Kidney (tissue), 14 donors: ENCODE data around the gene WFDC1. TPM values are rescaled to one million over a fixed set of nuclear protein-coding genes. Genes with fewer than 3 reads are reported as not detected.

ENCODE experiments used
- DNase-seq, 5 donors: peaks; one replicate each; pipeline ENCODE4 v3.0.0-alpha.2; 2013 to 2020
- FAIRE-seq: peaks from 2 replicates; lab custom pipeline; 2012; peaks lifted over from hg19 to GRCh38; lab: Jason Lieb, UNC
- H3K27ac ChIP-seq, 2 donors: one replicate each; pipeline ENCODE4 v1.7.0; 2013; ENCODE audit warnings: low read depth in 2 of 2, low read length in 2 of 2, inconsistent platforms in 1 of 2
- H3K27me3 ChIP-seq: one replicate; pipeline ENCODE4 v1.7.1; 2013; ENCODE audit warnings: low read length, inconsistent platforms; ENCODE audit not compliant: control insufficient read depth, insufficient read depth
- H3K36me3 ChIP-seq, 3 donors: one replicate each; pipeline versions ENCODE4 v1.7.0 to v1.7.1; 2013; ENCODE audit warnings: low read length in 3 of 3, control low read depth in 1 of 3, inconsistent platforms in 1 of 3; ENCODE audit not compliant: insufficient read depth in 3 of 3, control insufficient read depth in 2 of 3
- H3K4me1 ChIP-seq, 3 donors: one replicate each; pipeline versions ENCODE4 v1.7.0 to v1.7.1; 2013; ENCODE audit warnings: low read length in 3 of 3, inconsistent platforms in 1 of 3, low read depth in 1 of 3; ENCODE audit not compliant: control insufficient read depth in 2 of 3, insufficient read depth in 2 of 3
- H3K4me3 ChIP-seq, 3 donors: one replicate each; pipeline versions ENCODE4 v1.7.0 to v1.8.1; 2013; ENCODE audit warnings: low read length in 3 of 3, control low read depth in 1 of 3, inconsistent platforms in 1 of 3
- H3K9ac ChIP-seq, 3 donors: one replicate each; pipeline versions ENCODE4 v1.7.0 to v1.7.1; 2013; ENCODE audit warnings: low read length in 3 of 3, control low read depth in 1 of 3, inconsistent platforms in 1 of 3
- H3K9me3 ChIP-seq, 3 donors: one replicate each; pipeline versions ENCODE4 v1.7.0 to v1.7.1; 2013; ENCODE audit warnings: low read length in 3 of 3, control low read depth in 1 of 3, inconsistent platforms in 1 of 3; ENCODE audit not compliant: control insufficient read depth in 2 of 3, insufficient read depth in 1 of 3
- intact Hi-C: fragments of 100-400 bp; cut with DNase I; formaldehyde crosslinking; loops from one replicate; pipeline ENCODE4 v1.11.1; 2022
- polyA plus RNA-seq: library from polyadenylated mRNA; stranded (reverse); fragments of 350-450 nt; fragmentation: Illumina TruSeq; extraction: RNeasy Lipid Tissue Mini Kit (QIAGEN cat#74804); gene quantifications from one replicate; pipeline ENCODE4 v1.2.3, GENCODE V29; 2014; ENCODE audit warnings: low read depth, low replicate concordance; ENCODE audit not compliant: insufficient read depth
- total RNA-seq: library from RNA; stranded (reverse); fragmentation: NEBNext Ultra II Directional; extraction: Animal tissue kit (Norgen Biotek cat#: 25700); gene quantifications from one replicate; pipeline ENCODE4 v1.2.1, GENCODE V29; 2021
- TF ChIP-seq, protein P1 (sequence below): IDR thresholded peaks from 3 replicates; pipeline ENCODE4 v1.5.1; 2012; ENCODE audit warnings: mild to moderate bottlenecking, moderate library complexity, borderline replicate concordance; ENCODE audit not compliant: insufficient read depth; ENCODE audit errors: extremely low read depth
- donor health status: control.
- donor health status: control.
- donor health status: control.
- donor health status: control.
- donor health status: control.
- donor health status: DM: yes; HTN: yes; CAD: no.
- donor health status: Normal renal cell carcinoma (clear cell type).

The WFDC1 gene
- total and polyA plus RNA-seq, 2 donors from 2014 or later = 11.1 to 34.8 TPM

DNA sequence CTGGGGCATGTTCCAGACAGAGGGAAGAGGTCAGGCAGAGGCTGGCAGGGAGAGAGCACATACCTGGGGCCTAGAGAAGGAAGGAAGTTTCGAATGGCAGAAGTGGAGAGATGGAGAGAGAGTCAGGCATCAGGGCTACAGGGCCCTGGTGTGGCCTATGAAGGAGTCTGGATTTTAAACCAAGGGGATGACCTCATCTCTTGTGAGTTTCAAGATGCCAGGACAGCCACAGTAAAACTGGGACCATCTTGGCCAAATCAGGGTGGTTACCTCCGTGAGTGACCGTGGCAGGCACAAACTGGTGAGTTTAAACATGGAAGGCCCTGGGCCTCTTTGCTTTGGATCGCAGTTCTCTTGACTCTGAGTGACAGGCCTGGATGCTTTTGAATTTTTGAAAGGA lies 66.1 kb downstream of the WFDC1 start:
- intact Hi-C loops = no loop called here
- no peak overlapping the region for H3K27ac ChIP-seq
- H3K4me3 ChIP-seq = no peak overlapping the region
- no peak overlapping the region for H3K9ac ChIP-seq
- no peaks in the 10 kb centered on the region for H3K27me3 ChIP-seq
- peak in 1 of 5 donors; percentile 4 for DNase-seq
- no peaks in the 10 kb centered on the region for H3K9me3 ChIP-seq
- TF ChIP-seq, protein P1, sequence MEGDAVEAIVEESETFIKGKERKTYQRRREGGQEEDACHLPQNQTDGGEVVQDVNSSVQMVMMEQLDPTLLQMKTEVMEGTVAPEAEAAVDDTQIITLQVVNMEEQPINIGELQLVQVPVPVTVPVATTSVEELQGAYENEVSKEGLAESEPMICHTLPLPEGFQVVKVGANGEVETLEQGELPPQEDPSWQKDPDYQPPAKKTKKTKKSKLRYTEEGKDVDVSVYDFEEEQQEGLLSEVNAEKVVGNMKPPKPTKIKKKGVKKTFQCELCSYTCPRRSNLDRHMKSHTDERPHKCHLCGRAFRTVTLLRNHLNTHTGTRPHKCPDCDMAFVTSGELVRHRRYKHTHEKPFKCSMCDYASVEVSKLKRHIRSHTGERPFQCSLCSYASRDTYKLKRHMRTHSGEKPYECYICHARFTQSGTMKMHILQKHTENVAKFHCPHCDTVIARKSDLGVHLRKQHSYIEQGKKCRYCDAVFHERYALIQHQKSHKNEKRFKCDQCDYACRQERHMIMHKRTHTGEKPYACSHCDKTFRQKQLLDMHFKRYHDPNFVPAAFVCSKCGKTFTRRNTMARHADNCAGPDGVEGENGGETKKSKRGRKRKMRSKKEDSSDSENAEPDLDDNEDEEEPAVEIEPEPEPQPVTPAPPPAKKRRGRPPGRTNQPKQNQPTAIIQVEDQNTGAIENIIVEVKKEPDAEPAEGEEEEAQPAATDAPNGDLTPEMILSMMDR = no peak
- H3K4me1 ChIP-seq = peaks cover 0 to 20% (median 12%) of the 10 kb centered on the region in 3 donors
- H3K36me3 ChIP-seq = no peaks in the 10 kb centered on the region
- no peak for FAIRE-seq

DNA sequence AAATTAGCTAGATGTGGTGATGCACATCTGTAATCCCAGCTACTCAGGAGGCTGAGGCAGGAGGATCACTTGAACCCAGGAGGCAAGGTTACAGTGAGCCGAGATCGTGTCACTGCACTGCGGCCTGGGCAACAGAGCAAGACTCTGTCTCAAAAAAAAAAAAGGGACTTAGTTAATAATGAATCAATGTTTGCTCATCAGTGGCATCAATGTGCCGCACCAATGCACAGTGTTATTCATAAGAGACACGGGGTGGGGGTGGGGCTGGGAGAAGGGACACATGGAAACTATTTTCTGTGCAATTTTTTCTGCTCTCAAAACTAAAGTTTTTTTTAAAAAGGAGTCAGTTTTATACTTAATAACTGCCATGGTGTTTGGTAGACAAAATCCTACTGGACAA lies 66.9 kb downstream of the WFDC1 start:
- FAIRE-seq (no peak), DNase-seq (peak in 1 of 5 donors; percentile 43)
- Histone ChIP-seq H3K9ac (no peak overlapping the region), H3K9me3 (no peaks in the 10 kb centered on the region), H3K36me3 (no peaks in the 10 kb centered on the region), H3K4me1 (peaks cover 0 to 20% (median 12%) of the 10 kb centered on the region in 3 donors), H3K27me3 (no peaks in the 10 kb centered on the region), H3K4me3 (no peak overlapping the region), H3K27ac (peak overlapping the region in 1 of 2 donors; percentile 32)
- TF ChIP-seq, protein P1 = no peak
- intact Hi-C loops = no loop called here

DNA sequence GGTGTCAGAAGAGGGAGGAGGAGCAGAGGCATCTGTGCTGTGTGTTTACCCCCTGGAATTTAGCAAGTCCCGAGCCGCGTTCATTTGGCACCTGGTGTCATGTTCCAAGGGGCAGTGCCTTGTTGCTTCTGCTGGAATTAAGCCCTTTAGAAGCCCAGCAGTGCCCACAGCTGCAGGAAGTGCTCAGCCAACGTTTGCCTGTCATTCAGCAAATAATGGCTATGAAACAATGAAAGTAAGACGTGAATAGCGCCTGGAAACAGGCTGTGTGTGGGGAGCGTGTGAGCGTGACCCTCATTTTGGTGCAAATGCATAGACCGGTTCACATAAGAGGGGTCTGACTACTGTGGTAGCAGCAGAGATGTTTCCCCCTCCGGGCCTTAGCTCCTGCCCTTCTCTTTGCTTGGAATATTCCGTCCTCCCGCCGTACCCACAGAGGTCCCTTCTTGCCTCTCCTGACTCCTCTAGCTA lies 67.8 kb downstream of the WFDC1 start:
- FAIRE-seq = no peak
- peak in 2 of 5 donors; percentile 24 to 35 for DNase-seq
- Histone ChIP-seq H3K27ac (no peak overlapping the region), H3K4me1 (peaks cover 0 to 11% (median 9%) of the 10 kb centered on the region in 3 donors), H3K9ac (no peak overlapping the region), H3K36me3 (no peaks in the 10 kb centered on the region), H3K4me3 (no peak overlapping the region), H3K9me3 (no peaks in the 10 kb centered on the region), H3K27me3 (peaks cover 5% of the 10 kb centered on the region)
- TF ChIP-seq, protein P1 = no peak
- intact Hi-C loops = no loop called here

DNA sequence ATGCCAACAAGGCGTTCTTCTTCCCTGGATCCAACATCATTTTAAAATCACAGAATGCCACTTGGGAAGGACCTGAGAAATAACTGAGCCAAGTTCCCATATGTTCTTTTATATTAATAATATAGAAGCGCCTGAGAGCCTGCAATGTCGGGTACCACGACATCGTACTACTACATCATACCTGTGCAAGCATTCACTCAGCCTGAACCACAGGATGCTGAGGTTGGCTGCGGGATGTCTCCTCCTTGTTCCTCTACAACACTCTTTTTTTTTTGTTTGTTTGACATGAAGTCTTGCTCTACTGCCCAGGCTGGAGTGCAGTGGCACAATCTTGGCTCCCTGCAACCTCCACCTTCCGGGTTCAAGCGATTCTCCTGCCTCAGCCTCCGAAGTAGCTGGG lies 71.5 kb downstream of the WFDC1 start:
- Histone ChIP-seq H3K9me3 (no peaks in the 10 kb centered on the region), H3K4me3 (no peak overlapping the region), H3K9ac (no peak overlapping the region), H3K36me3 (no peaks in the 10 kb centered on the region), H3K27me3 (peaks cover 11% of the 10 kb centered on the region), H3K27ac (no peak overlapping the region), H3K4me1 (peaks cover 0 to 5% (median 0%) of the 10 kb centered on the region in 3 donors)
- TF ChIP-seq, protein P1 = no peak
- DNase-seq (no peak), FAIRE-seq (no peak)
- intact Hi-C loops = no loop called here
